GM19328 (cell line): ENCODE results near the gene IL11.
"Not testable (repeated sequence)": the region's sequence is repeated elsewhere in the genome, so short reads cannot be mapped to it uniquely, and the experiment has no call there.

Experiments
- ATAC-seq: cut with Tn5 transposase; IDR thresholded peaks from one replicate; pipeline ENCODE4 v1.9.1; 2021; ENCODE audit warnings: mild to moderate bottlenecking, moderate library complexity; ENCODE audit not compliant: unreplicated experiment

Gene IL11

GRCh38 chr19:55336101-55336500 is 34.2 kb downstream of the IL11 start:
- ATAC-seq: no peak

GRCh38 chr19:55333870-55334269 is 36.4 kb downstream of the IL11 start:
- ATAC-seq: no peak

GRCh38 chr19:55329791-55330190 is 40.5 kb downstream of the IL11 start:
- not testable (repeated sequence) for ATAC-seq

GRCh38 chr19:55328774-55329318 is 41.4 kb downstream of the IL11 start:
- not testable (repeated sequence) for ATAC-seq

- ATAC-seq: no peak
Observed at GRCh38 chr19:55325172-55325571, 45.1 kb downstream of the IL11 start, which contains the start of gene TMEM150B. TMEM150B (minus strand) TSS chr19:55325341; CDS start chr19:55321036, 4,305 bp downstream.

GRCh38 chr19:55324662-55325061 is 45.6 kb downstream of the IL11 start:
- no peak for ATAC-seq

- no peak for ATAC-seq
Observed at GRCh38 chr19:55322204-55322885, 47.9 kb downstream of the IL11 start.

GRCh38 chr19:55321466-55322137 is 48.7 kb downstream of the IL11 start:
- ATAC-seq: no peak

- no peak for ATAC-seq
Observed at GRCh38 chr19:55320844-55321419, 49.3 kb downstream of the IL11 start.

- ATAC-seq: no peak
Observed at GRCh38 chr19:55319785-55320184, 50.5 kb downstream of the IL11 start.

GRCh38 chr19:55316646-55317045 is 53.6 kb downstream of the IL11 start:
- no peak for ATAC-seq

GRCh38 chr19:55315956-55316525 is 54.2 kb downstream of the IL11 start:
- no peak for ATAC-seq

GRCh38 chr19:55314396-55314795 is 55.9 kb downstream of the IL11 start:
- no peak for ATAC-seq
